Cardiac fibroblast (primary cell): ENCODE results near the gene ETV3.

Experiments used
- DNase-seq, 2 donors: peaks; one replicate each; pipeline versions ENCODE4 v3.0.0 to v3.0.0-alpha.2; 2010; ENCODE audit warnings: low read depth in 2 of 2
- H3K4me3 ChIP-seq, 2 donors: replicated peaks in 1 of 2; 1 replicate in 1 of 2; 2 replicates in 1 of 2; pipeline ENCODE4 v1.5.1; 2011; ENCODE audit warnings: low read depth in 2 of 2, low read length in 2 of 2, mild to moderate bottlenecking in 2 of 2, moderate library complexity in 1 of 2
- TF ChIP-seq, protein P1 (sequence below): IDR thresholded peaks from one replicate; pipeline ENCODE4 v1.5.1; 2011; ENCODE audit warnings: low read depth, mild to moderate bottlenecking, low read length, inconsistent platforms

The ETV3 gene

GRCh38 chr1:157124855-157125254, 13.3 kb downstream of the ETV3 start:
- TF ChIP-seq, protein P1, sequence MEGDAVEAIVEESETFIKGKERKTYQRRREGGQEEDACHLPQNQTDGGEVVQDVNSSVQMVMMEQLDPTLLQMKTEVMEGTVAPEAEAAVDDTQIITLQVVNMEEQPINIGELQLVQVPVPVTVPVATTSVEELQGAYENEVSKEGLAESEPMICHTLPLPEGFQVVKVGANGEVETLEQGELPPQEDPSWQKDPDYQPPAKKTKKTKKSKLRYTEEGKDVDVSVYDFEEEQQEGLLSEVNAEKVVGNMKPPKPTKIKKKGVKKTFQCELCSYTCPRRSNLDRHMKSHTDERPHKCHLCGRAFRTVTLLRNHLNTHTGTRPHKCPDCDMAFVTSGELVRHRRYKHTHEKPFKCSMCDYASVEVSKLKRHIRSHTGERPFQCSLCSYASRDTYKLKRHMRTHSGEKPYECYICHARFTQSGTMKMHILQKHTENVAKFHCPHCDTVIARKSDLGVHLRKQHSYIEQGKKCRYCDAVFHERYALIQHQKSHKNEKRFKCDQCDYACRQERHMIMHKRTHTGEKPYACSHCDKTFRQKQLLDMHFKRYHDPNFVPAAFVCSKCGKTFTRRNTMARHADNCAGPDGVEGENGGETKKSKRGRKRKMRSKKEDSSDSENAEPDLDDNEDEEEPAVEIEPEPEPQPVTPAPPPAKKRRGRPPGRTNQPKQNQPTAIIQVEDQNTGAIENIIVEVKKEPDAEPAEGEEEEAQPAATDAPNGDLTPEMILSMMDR = no peak
- H3K4me3 ChIP-seq = no peak overlapping the region
- DNase-seq = no peak

DNA sequence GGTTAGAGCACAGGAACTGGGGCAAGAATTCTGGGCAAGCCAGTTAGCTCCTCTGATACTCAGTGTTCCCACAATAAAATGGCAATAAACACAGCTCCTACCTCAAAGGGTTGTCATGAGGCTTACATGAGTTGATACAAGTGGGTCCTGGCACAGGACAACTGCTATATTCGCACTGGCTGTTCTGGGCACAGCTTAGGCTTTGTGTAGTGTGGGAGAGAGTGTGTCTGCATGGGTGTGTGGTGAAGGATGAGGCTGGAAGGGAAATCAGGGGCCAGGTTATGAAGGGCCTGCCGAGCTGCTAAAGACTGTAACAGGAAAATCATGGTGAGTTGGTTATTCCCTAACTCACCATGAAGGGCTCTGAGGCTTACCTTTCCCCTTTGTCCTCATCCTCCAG, 18.7 kb downstream of the ETV3 start:
- DNase-seq = no peak
- TF ChIP-seq, protein P1 = no peak
- no peak overlapping the region for H3K4me3 ChIP-seq

DNA sequence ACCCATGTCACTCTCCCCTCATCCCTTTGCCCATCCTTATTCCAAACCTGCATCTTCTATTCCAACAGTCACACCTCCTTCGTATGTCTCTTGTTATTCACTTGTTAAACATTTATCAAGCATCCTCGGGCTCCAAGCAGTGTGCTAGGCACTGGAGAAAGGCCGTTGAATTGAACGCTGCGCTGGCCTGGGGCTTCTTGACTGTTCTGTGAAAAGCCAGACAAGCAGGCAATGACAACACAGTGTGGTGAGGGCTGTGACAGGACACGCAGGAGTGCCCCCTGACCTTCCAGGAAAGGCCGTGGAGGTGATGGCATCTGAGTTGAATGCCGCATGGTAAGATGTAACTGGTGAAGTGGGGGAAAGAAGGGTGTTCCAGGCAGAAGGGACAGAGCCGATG, 19.2 kb downstream of the ETV3 start:
- no peak overlapping the region for H3K4me3 ChIP-seq
- TF ChIP-seq, protein P1 = no peak
- no peak for DNase-seq

GRCh38 chr1:157117527-157118057, 20.6 kb downstream of the ETV3 start:
- TF ChIP-seq, protein P1 = no peak
- no peak overlapping the region for H3K4me3 ChIP-seq
- no peak for DNase-seq

DNA sequence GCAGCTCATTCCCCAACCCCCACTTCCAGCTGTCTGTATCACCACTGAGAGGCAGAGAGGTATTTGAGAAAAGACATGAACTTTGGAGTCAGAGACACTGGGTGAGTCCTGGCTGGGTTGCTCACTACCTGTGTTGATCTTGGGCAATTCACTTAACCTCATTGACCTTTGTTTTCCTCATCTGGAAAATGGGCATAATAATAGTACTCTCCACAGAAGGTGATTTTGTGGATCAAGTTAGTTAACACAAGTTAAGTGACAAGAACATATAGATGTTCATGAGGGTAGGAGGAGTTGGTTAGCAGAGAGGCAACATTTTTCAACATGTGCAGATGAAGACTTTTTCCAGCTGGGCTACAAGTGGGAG, 21.5 kb downstream of the ETV3 start:
- TF ChIP-seq, protein P1 = no peak
- no peak overlapping the region for H3K4me3 ChIP-seq
- no peak for DNase-seq

DNA sequence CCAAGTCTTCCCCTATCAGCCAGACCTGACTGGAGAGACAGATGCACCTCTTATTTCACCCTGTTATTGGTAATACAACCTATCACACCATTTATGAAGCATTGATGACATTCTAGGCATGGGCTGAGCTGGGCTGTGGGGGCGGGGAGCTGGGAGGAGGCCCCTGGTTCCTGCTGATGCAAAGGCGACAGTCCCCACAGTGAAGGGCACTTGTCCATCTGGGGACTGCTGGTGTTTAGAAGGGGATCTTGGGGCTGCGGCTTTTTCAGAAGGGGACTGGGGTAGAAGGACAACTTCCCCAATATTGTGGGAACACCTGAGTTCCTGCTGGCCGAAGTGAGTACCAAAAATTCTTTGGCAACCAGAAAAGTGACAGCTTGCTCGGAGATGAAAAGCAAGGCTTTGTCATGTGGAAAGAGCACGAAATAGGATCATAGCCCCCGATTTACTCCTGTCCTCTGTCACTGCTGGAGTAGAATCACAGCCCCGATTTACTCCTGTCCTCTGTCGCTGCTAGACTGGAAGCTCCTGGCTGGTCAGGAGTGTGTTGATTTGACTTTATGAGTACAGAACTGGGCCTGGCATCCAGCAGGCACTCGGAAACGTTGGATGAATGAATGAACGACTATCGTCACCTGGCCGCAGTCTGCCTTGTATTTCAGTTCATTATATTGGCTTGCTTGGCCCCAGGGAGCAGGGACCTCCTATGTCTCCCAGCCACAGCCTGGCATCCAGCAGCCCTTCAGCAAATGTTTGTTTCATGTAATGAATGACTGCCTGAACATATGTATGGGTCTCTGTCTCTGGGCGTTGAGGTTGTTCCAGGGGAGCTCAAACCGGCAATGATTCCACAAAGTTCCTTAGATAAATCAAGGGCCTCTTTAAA, 22.1 kb downstream of the ETV3 start:
- H3K4me3 ChIP-seq = no peak overlapping the region
- TF ChIP-seq, protein P1 = no peak
- no peak for DNase-seq
